ENCODE results near the gene ERCC1. TPM values are rescaled to one million over a fixed set of nuclear protein-coding genes. Genes with fewer than 3 reads are reported as not detected.

ERCC1 gene
- total RNA-seq, 1 donor: 95.3 TPM

GRCh38 chr19:45456500-45456815 is 32.7 kb upstream of the ERCC1 start:
- no peak for DNase-seq (ENCODE audit: low read depth in 2 of 3, low spot score in 2 of 3)

GRCh38 chr19:45455707-45456499 is 32.2 kb upstream of the ERCC1 start:
- DNase-seq (ENCODE audit: low read depth in 2 of 3, low spot score in 2 of 3): peak in 2 of 3 donors; percentile 92 to 95

DNA sequence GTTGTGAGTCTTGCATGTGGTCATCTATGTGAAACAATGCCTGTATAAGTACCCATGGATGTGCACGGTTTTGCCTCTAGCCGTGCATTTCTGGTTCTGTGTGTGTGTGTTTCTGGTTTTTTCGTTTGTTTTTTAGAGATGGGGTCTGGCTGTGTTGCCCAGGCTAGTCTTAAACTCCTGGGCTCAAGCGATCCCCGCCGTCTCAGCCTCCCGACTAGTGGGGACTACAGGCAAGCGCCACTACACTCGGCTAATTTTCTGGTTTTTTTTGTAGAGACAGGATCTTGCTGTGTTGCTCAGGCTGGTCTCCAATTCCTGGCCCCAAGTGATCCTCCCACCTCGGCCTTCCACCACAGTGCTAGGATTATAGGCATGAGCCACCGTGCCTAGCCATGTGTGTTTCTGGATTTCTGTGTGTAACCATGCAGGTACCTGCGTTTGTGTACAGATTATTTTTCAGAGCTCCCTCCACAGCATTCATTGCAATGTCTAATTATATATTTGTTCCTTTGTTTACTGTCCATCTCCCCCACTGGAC is 28.2 kb upstream of the ERCC1 start:
- no peak for DNase-seq (ENCODE audit: low read depth in 2 of 3, low spot score in 2 of 3)

DNA sequence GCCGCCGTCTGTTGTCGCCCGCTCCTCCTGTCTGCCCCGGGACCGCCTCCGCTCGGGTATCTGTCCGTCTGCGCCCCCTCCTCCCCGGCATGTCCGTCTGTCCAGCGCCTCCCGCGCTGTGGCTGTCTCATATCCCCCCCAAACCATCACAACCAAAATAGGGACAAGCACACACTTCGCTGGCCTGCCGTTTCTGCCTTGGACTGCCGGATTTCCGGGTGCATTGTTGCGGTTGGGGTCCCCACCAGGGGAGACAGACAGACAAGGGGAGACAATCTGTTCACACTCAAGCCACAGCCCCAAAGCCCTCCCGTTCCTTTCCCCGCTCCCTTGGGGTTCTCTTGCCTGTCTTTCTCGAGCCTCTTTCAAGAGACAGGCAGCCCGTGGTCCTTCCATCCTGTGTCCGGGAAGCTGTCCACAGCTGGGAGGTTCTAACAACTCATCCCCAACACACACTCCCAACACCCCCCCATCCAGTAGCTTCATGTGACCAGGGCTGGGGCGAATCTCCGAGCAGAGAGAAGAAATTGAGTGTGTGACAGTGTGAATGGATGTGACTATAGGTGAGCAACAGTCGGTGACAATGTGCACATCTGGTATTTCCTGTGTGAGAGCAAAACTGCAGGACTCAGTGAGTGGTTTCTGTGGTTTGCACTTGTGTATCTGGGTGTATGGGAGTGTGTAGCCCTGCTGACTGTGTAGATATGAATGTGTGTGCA is 27.6 kb upstream of the ERCC1 start:
- DNase-seq (ENCODE audit: low read depth in 2 of 3, low spot score in 2 of 3): peak in 2 of 3 donors; percentile 71

GRCh38 chr19:45450012-45450333 is 26.3 kb upstream of the ERCC1 start:
- DNase-seq (ENCODE audit: low read depth in 2 of 3, low spot score in 2 of 3): no peak

DNA sequence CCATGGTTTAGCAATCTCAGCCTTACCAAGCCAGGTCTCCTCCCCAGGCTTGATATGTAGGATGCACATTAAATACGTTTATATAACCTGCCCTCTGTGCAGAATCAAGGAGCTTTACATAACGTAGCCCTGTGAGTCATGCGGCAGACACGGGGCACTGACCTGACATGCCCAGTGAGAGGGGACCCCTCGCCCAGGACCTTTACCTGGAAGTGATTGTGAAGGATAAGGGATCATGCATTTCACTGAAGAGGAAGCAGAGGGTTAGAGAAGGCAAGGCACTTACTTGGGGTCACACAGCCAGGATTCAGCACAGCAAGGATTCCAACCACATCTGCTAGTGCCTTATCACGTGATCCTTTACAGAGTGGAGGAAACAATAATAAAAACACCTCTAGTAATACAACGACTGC is 25.2 kb upstream of the ERCC1 start:
- DNase-seq (ENCODE audit: low read depth in 2 of 3, low spot score in 2 of 3): no peak

GRCh38 chr19:45448425-45448756 is 24.7 kb upstream of the ERCC1 start:
- no peak for DNase-seq (ENCODE audit: low read depth in 2 of 3, low spot score in 2 of 3)

DNA sequence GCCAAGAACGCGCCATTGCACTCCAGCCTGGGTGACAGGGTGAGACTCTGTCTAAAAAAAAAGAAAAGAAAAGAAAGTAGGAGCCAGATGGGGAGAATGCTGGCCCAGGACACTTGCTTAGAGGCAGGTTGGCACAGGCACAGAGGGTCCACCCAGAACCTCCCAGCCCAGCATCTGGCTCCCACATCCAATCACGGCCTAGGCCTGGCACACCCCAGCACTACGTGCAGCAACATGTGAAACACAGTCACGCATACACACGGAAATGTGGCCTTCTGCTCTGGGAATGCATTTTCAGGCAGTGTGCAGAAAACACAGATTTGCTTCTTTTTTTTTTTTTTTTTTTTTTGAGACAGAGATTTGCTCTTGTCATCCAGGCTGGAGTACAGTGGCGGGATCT is 23.2 kb upstream of the ERCC1 start:
- no peak for DNase-seq (ENCODE audit: low read depth in 2 of 3, low spot score in 2 of 3)

- peak in 2 of 3 donors; percentile 66 to 76 for DNase-seq (ENCODE audit: low read depth in 2 of 3, low spot score in 2 of 3)
Observed at GRCh38 chr19:45446295-45446694, 22.6 kb upstream of the ERCC1 start.

GRCh38 chr19:45445139-45445538 is 21.4 kb upstream of the ERCC1 start:
- DNase-seq (ENCODE audit: low read depth in 2 of 3, low spot score in 2 of 3): no peak

- DNase-seq (ENCODE audit: low read depth in 2 of 3, low spot score in 2 of 3): peak in 2 of 3 donors; percentile 86 to 88
Observed at GRCh38 chr19:45444318-45445041, 20.8 kb upstream of the ERCC1 start.

- peak in 2 of 3 donors; percentile 33 to 63 for DNase-seq (ENCODE audit: low read depth in 2 of 3, low spot score in 2 of 3)
Observed at GRCh38 chr19:45443462-45444317, 20.0 kb upstream of the ERCC1 start.

DNA sequence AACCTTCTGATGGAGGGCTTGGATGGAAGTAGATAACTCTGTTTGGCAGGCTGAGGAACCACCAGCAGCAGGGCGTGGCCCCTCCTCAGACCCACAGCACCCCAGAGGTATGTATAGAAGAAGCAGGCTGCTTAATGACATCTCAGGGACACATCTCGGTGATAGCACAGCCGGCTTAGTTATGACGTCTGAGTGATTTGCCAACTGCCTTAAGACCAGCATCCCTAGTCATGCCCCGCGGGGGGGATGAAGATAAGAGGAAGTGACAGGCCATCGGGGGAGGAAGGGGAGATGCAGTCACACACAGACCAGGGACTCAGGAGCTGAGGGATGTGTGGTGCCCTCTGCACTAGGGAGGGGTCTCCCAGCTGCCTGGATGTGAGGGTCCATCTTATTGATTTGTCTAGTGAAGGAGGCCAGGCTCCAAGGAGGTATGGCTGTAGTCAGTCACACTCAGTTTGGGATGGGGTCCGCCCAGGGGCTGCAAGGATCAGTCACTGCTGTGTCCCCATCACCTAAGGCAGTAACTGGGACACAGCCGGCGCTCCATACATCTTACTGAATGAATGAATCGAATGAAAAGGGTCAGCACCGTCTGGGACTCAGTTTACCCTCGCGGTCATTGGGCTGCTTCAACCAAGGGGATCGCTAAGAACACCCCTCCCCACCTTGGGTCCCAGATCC is 19.2 kb upstream of the ERCC1 start:
- DNase-seq (ENCODE audit: low read depth in 2 of 3, low spot score in 2 of 3): peak in 2 of 3 donors; percentile 87 to 96

GRCh38 chr19:45442408-45442777 is 18.7 kb upstream of the ERCC1 start:
- no peak for DNase-seq (ENCODE audit: low read depth in 2 of 3, low spot score in 2 of 3)

GRCh38 chr19:45440873-45441654 is 17.3 kb upstream of the ERCC1 start:
- no peak for DNase-seq (ENCODE audit: low read depth in 2 of 3, low spot score in 2 of 3)

DNA sequence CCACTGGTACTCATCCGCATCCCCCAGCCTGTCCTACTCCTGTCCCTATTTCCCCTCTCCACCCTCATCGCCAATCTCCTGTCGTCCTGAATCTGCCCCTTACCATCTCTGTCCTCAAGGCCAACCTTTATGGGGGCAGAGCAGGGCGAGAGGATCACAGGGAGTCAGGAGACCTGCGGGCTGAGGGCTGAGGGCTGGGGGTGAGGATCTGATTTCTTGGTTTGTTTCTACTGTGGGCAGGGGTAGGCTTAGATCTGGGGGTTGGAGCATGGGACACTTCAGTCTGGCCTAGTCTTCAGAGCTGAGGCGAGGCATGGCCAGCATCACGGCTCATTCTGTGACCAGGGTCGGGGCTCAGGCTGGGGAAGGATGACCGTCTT is 16.5 kb upstream of the ERCC1 start:
- DNase-seq (ENCODE audit: low read depth in 2 of 3, low spot score in 2 of 3): no peak

- peak; percentile 83 to 87 (median 85) for DNase-seq (ENCODE audit: low read depth in 2 of 3, low spot score in 2 of 3)
Observed at GRCh38 chr19:45439569-45440258, 16.0 kb upstream of the ERCC1 start.

DNA sequence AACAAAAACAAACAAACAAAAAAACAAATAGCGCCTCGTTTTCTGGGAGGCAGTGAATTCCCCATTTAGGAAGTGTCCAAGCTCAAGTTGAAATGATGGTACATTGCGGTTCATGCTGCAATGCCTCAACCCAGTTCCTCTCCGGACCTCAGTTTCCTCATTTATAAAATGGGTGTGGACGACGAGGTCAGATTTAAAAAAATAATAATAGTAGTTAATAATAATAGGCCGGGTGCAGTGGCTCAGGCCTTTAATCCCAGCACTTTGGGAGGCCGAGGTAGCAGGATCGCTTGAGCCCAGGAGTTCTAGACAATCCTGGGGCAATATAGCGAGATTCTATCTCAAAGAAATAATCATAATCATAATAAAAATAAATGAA is 15.5 kb upstream of the ERCC1 start:
- no peak for DNase-seq (ENCODE audit: low read depth in 2 of 3, low spot score in 2 of 3)

GRCh38 chr19:45437328-45437727 is 13.6 kb upstream of the ERCC1 start:
- no peak for DNase-seq (ENCODE audit: low read depth in 2 of 3, low spot score in 2 of 3)
